Transverse colon (tissue), 4 donors: Measurements from ENCODE around the gene VLDLR.

ENCODE experiments used
- CTCF ChIP-seq, 5 experiments: fragments of 200-600 bp in 3 of 5; fragments of 450-650 bp in 2 of 5; sonication (generic) in 3 of 5; IDR thresholded peaks; 1 replicate in 2 of 5; 2 replicates in 3 of 5; pipeline ENCODE4 v1.5.1; 2016 to 2017; ENCODE audit warnings: antibody characterized with exemption in 5 of 5, inconsistent platforms in 3 of 5, mild to moderate bottlenecking in 2 of 5, moderate library complexity in 1 of 5
- EP300 ChIP-seq: sonication (generic); formaldehyde crosslinking; IDR thresholded peaks from one replicate; pipeline ENCODE4 v1.6.1; 2017; ENCODE audit warnings: antibody characterized with exemption, low read depth
- POLR2AphosphoS5 ChIP-seq, 3 donors: sonication (generic); formaldehyde crosslinking; IDR thresholded peaks; one replicate each; pipeline ENCODE4 v1.6.1; 2016; ENCODE audit warnings: antibody characterized with exemption in 3 of 3

- TF ChIP-seq CTCF (IDR thresholded peaks at IDR 0.05) (no peak), EP300 (no peak), POLR2AphosphoS5 (IDR thresholded peaks at IDR 0.05) (no peak)
Measured at GRCh38 chr9:2693056-2693455, 71.5 kb downstream of the VLDLR start.
